ENCODE measurements around the gene HCN3. TPM values are rescaled to one million over a fixed set of nuclear protein-coding genes. Genes with fewer than 3 reads are reported as not detected.

Gene HCN3
- total and polyA plus RNA-seq, 2 donors (not counting 1 experiment from before 2014, with no cell fraction given): 6.2 to 9.2 TPM

DNA sequence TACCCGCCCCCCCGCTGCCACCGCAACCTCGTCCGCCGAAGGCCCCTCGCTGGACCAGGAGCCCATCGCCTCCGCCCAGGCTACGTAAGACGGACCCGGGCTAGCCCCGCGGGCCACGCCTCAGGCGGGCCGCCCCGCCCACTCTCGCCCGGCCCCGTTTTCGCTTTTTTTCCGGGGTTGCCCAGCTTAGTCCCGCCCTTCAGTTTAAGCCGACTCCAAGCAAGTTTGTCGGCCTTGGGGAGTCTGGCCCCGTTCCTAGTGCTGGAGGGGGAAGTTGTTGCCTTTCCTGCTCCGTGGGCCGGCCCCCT, 46.4 kb downstream of the HCN3 start:
- peaks cover 17 to 35% of the 10 kb centered on the region in 2 donors for H3K4me1 ChIP-seq (ENCODE audit: control insufficient read depth in 2 of 2, insufficient read depth in 2 of 2, low read length in 2 of 2)
- ChIA-PET POLR2A (interaction anchor here (0.7 to 1.5 kb wide), 8 partner anchors 16 to 621 kb away, joined by 3 to 6 read pairs (median 4); partner anchors contain the start of genes CLK2, FDPS, HCN3 and ZBTB7B), CTCF (interaction anchor here (0.6 to 6.5 kb wide), 18 partner anchors 12 to 180 kb away, joined by 3 to 128 read pairs (median 6); partner anchors contain the start of genes CLK2, ENTREP3, FDPS and MTX1)
- Mint-ChIP-seq H3K9me3 (ENCODE audit: insufficient read depth) (no peaks in the 10 kb centered on the region), H3K27ac (peak overlapping the region; percentile 87), H3K27me3 (no peaks in the 10 kb centered on the region), H3K4me3 (peak overlapping the region; percentile 92), H3K4me1 (peaks cover 36% of the 10 kb centered on the region)
- H3K27me3 ChIP-seq (replicated peaks in 1 of 4; ENCODE audit: control extremely low read depth in 1 of 4, control insufficient read depth in 3 of 4, insufficient read depth in 4 of 4, low read length in 3 of 4): no peaks in the 10 kb centered on the region
- H4K20me1 ChIP-seq (ENCODE audit: control insufficient read depth, insufficient read depth, low read length, poor library complexity, severe bottlenecking): no peaks in the 10 kb centered on the region
- DNase-seq (peak; percentile 87), ATAC-seq (ENCODE audit: low read depth) (peak; percentile 63)
- H3K9ac ChIP-seq (ENCODE audit: low read length): peak overlapping the region; percentile 98
- intact Hi-C loops (cut with micrococcal nuclease): loop anchor here (1.0 to 10.0 kb wide), 10 partner anchors 15 to 1181 kb away; partner anchors contain the start of genes ASH1L, CLK2, FDPS and HCN3
- H3K27ac ChIP-seq (ENCODE audit: low read length in 2 of 2): peak overlapping the region; percentile 81 to 85
- peak overlapping the region; percentile 99 for H3K4me2 ChIP-seq (replicated peaks; ENCODE audit: low read depth, low read length, poor library complexity, severe bottlenecking)
- H3K4me3 ChIP-seq (ENCODE audit: control extremely low read depth in 1 of 5, extremely low read depth in 1 of 5, insufficient read depth in 1 of 5, low read depth in 2 of 5, low read length in 4 of 5): peak overlapping the region; percentile 64 to 100 (median 97)
- H3K9me3 ChIP-seq (ENCODE audit: control extremely low read depth in 1 of 3, control insufficient read depth in 2 of 3, insufficient read depth in 1 of 3, low read length in 2 of 3): peaks cover 0 to 2% (median 0%) of the 10 kb centered on the region in 3 donors
- H3K79me2 ChIP-seq (ENCODE audit: control insufficient read depth, insufficient read depth, low read length): peaks cover 4% of the 10 kb centered on the region
- H3K36me3 ChIP-seq (replicated peaks in 1 of 2; ENCODE audit: control extremely low read depth in 1 of 2, control insufficient read depth in 1 of 2, extremely low read depth in 1 of 2, insufficient read depth in 2 of 2, low read length in 1 of 2): no peaks in the 10 kb centered on the region
- peak overlapping the region; percentile 98 for H2AFZ ChIP-seq (ENCODE audit: insufficient read depth, low read depth, low read length, poor library complexity, severe bottlenecking)
- 0% methylated on average over 27 of the region's 29 CpGs for WGBS (ENCODE audit: insufficient coverage)
- TF ChIP-seq, protein P1, sequence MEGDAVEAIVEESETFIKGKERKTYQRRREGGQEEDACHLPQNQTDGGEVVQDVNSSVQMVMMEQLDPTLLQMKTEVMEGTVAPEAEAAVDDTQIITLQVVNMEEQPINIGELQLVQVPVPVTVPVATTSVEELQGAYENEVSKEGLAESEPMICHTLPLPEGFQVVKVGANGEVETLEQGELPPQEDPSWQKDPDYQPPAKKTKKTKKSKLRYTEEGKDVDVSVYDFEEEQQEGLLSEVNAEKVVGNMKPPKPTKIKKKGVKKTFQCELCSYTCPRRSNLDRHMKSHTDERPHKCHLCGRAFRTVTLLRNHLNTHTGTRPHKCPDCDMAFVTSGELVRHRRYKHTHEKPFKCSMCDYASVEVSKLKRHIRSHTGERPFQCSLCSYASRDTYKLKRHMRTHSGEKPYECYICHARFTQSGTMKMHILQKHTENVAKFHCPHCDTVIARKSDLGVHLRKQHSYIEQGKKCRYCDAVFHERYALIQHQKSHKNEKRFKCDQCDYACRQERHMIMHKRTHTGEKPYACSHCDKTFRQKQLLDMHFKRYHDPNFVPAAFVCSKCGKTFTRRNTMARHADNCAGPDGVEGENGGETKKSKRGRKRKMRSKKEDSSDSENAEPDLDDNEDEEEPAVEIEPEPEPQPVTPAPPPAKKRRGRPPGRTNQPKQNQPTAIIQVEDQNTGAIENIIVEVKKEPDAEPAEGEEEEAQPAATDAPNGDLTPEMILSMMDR (IDR thresholded peaks at IDR 0.05): no peak
- TF ChIP-seq EZH2 (IDR thresholded peaks at IDR 0.05; ENCODE audit: borderline replicate concordance, insufficient read depth, low read depth, low read length, poor library complexity, severe bottlenecking): no peak

- peak overlapping the region; percentile 99 for H3K4me2 ChIP-seq (replicated peaks; ENCODE audit: low read depth, low read length, poor library complexity, severe bottlenecking)
- H4K20me1 ChIP-seq (ENCODE audit: control insufficient read depth, insufficient read depth, low read length, poor library complexity, severe bottlenecking): no peaks in the 10 kb centered on the region
- peaks cover 4% of the 10 kb centered on the region for H3K79me2 ChIP-seq (ENCODE audit: control insufficient read depth, insufficient read depth, low read length)
- H3K4me3 Mint-ChIP-seq: peak overlapping the region; percentile 92
- H3K36me3 ChIP-seq (replicated peaks in 1 of 2; ENCODE audit: control extremely low read depth in 1 of 2, control insufficient read depth in 1 of 2, extremely low read depth in 1 of 2, insufficient read depth in 2 of 2, low read length in 1 of 2): no peaks in the 10 kb centered on the region
- ChIA-PET POLR2A (interaction anchor here (0.5 to 1.5 kb wide), 10 partner anchors 16 to 621 kb away, joined by 3 to 6 read pairs (median 3); partner anchors contain the start of genes CLK2, FDPS, HCN3 and ZBTB7B), CTCF (interaction anchor here (0.5 to 6.5 kb wide), 18 partner anchors 12 to 180 kb away, joined by 3 to 128 read pairs (median 6); partner anchors contain the start of genes CLK2, ENTREP3, FDPS and MTX1)
- WGBS (ENCODE audit: insufficient coverage): under 1% methylated on average over 40 of the region's 44 CpGs
- no peaks in the 10 kb centered on the region for H3K27me3 Mint-ChIP-seq
- no peaks in the 10 kb centered on the region for H3K27me3 ChIP-seq (replicated peaks in 1 of 4; ENCODE audit: control extremely low read depth in 1 of 4, control insufficient read depth in 3 of 4, insufficient read depth in 4 of 4, low read length in 3 of 4)
- peak; percentile 89 for DNase-seq
- H3K4me1 Mint-ChIP-seq: peaks cover 31% of the 10 kb centered on the region
- peak overlapping the region; percentile 98 for H2AFZ ChIP-seq (ENCODE audit: insufficient read depth, low read depth, low read length, poor library complexity, severe bottlenecking)
- TF ChIP-seq, protein P1 (IDR thresholded peaks at IDR 0.05): no peak
- TF ChIP-seq EZH2 (IDR thresholded peaks at IDR 0.05; ENCODE audit: borderline replicate concordance, insufficient read depth, low read depth, low read length, poor library complexity, severe bottlenecking): no peak
- H3K9me3 Mint-ChIP-seq (ENCODE audit: insufficient read depth): no peaks in the 10 kb centered on the region
- peak; percentile 74 for ATAC-seq (ENCODE audit: low read depth)
- peak overlapping the region; percentile 98 for H3K9ac ChIP-seq (ENCODE audit: low read length)
- H3K4me3 ChIP-seq (ENCODE audit: control extremely low read depth in 1 of 5, extremely low read depth in 1 of 5, insufficient read depth in 1 of 5, low read depth in 2 of 5, low read length in 4 of 5): peak overlapping the region; percentile 64 to 100 (median 97)
- peaks cover 17 to 35% of the 10 kb centered on the region in 2 donors for H3K4me1 ChIP-seq (ENCODE audit: control insufficient read depth in 2 of 2, insufficient read depth in 2 of 2, low read length in 2 of 2)
- peak overlapping the region; percentile 81 to 85 for H3K27ac ChIP-seq (ENCODE audit: low read length in 2 of 2)
- intact Hi-C loops (cut with micrococcal nuclease): loop anchor here (1.0 to 10.0 kb wide), 3 partner anchors 51 to 1181 kb away; partner anchors contain the start of genes CLK2 and MEF2D
- peaks cover 0 to 2% (median 0%) of the 10 kb centered on the region in 3 donors for H3K9me3 ChIP-seq (ENCODE audit: control extremely low read depth in 1 of 3, control insufficient read depth in 2 of 3, insufficient read depth in 1 of 3, low read length in 2 of 3)
- peak overlapping the region; percentile 87 for H3K27ac Mint-ChIP-seq
Measured at GRCh38 chr1:155324037-155324716, 46.9 kb downstream of the HCN3 start.
